ENCODE measurements around the gene COA1. TPM values are rescaled to one million over a fixed set of nuclear protein-coding genes. Genes with fewer than 3 reads are reported as not detected.

Gene COA1
- polyA plus RNA-seq, 1 donor from 2014 or later = 157 TPM

- H3K4me3 ChIP-seq (ENCODE audit: low read length) = no peak overlapping the region
- H3K36me3 ChIP-seq (ENCODE audit: insufficient read depth, low read length) = no peaks in the 10 kb centered on the region
Measured at GRCh38 chr7:43761382-43761781, 32.1 kb upstream of the COA1 start.

GRCh38 chr7:43760861-43761260 is 31.5 kb upstream of the COA1 start:
- no peaks in the 10 kb centered on the region for H3K27me3 ChIP-seq (ENCODE audit: insufficient read depth, low read depth, low read length)
- H2AFZ ChIP-seq (ENCODE audit: low read depth, low read length) = no peak overlapping the region
- H3K4me3 ChIP-seq (ENCODE audit: low read length) = no peak overlapping the region
- H3K79me2 ChIP-seq (replicated peaks; ENCODE audit: insufficient read depth, low read length) = no peaks in the 10 kb centered on the region
- no peaks in the 10 kb centered on the region for H3F3A ChIP-seq (ENCODE audit: insufficient read depth, low read length, poor library complexity, severe bottlenecking)
- H3K9ac ChIP-seq (ENCODE audit: low read length) = no peak overlapping the region
- no peak overlapping the region for H3K27ac ChIP-seq (ENCODE audit: low read length)
- H3K9me2 ChIP-seq (ENCODE audit: insufficient read depth, low read length) = no peaks in the 10 kb centered on the region
- no peak overlapping the region for H3K4me2 ChIP-seq (ENCODE audit: low read length)
- no peaks in the 10 kb centered on the region for H3K36me3 ChIP-seq (ENCODE audit: insufficient read depth, low read length)
- no peaks in the 10 kb centered on the region for H4K20me1 ChIP-seq (ENCODE audit: insufficient read depth)
- no peaks in the 10 kb centered on the region for H3K9me3 ChIP-seq (ENCODE audit: low read length)
- TF ChIP-seq TAF1 (IDR thresholded peaks at IDR 0.05; ENCODE audit: low read depth) = no peak
- TF ChIP-seq POLR2AphosphoS5 (IDR thresholded peaks at IDR 0.05) = no peak
- TF ChIP-seq RAD21 (conservative IDR thresholded peaks at IDR 0.05) = no peak
- TF ChIP-seq EZH2 (IDR thresholded peaks at IDR 0.05; ENCODE audit: borderline replicate concordance, insufficient read depth, low read length, poor library complexity, severe bottlenecking) = no peak
- no peak for TF ChIP-seq SMC3 (conservative IDR thresholded peaks at IDR 0.05; ENCODE audit: poor library complexity)
- TF ChIP-seq MXI1 (conservative IDR thresholded peaks at IDR 0.05; ENCODE audit: poor library complexity, severe bottlenecking) = no peak
- no peak for TF ChIP-seq REST (IDR thresholded peaks at IDR 0.05; ENCODE audit: borderline replicate concordance)

More at GRCh38 chr7:43761382-43761781, 32.1 kb upstream of the COA1 start:
- Histone ChIP-seq H3K9me3 (ENCODE audit: low read length) (no peaks in the 10 kb centered on the region), H3F3A (ENCODE audit: insufficient read depth, low read length, poor library complexity, severe bottlenecking) (no peaks in the 10 kb centered on the region), H3K27me3 (ENCODE audit: insufficient read depth, low read depth, low read length) (no peaks in the 10 kb centered on the region), H2AFZ (ENCODE audit: low read depth, low read length) (no peak overlapping the region), H3K4me2 (ENCODE audit: low read length) (no peak overlapping the region), H3K79me2 (replicated peaks; ENCODE audit: insufficient read depth, low read length) (no peaks in the 10 kb centered on the region), H3K9me2 (ENCODE audit: insufficient read depth, low read length) (no peaks in the 10 kb centered on the region), H4K20me1 (ENCODE audit: insufficient read depth) (no peaks in the 10 kb centered on the region), H3K27ac (ENCODE audit: low read length) (no peak overlapping the region), H3K9ac (ENCODE audit: low read length) (no peak overlapping the region)
- TF ChIP-seq TAF1 (IDR thresholded peaks at IDR 0.05; ENCODE audit: low read depth) (no peak), SMC3 (conservative IDR thresholded peaks at IDR 0.05; ENCODE audit: poor library complexity) (no peak), RAD21 (conservative IDR thresholded peaks at IDR 0.05) (no peak), EZH2 (IDR thresholded peaks at IDR 0.05; ENCODE audit: borderline replicate concordance, insufficient read depth, low read length, poor library complexity, severe bottlenecking) (no peak), REST (IDR thresholded peaks at IDR 0.05; ENCODE audit: borderline replicate concordance) (no peak), POLR2AphosphoS5 (IDR thresholded peaks at IDR 0.05) (no peak), EP300 (conservative IDR thresholded peaks at IDR 0.05; ENCODE audit: poor library complexity, severe bottlenecking) (no peak), CTCF (IDR thresholded peaks at IDR 0.05; ENCODE audit: poor library complexity, severe bottlenecking) (no peak)

Measured in neural cell (in vitro differentiated cells).